Caco-2 (cell line): Measurements from ENCODE around the gene ANK2. TPM values are rescaled to one million over a fixed set of nuclear protein-coding genes. Genes with fewer than 3 reads are reported as not detected.
A peak's percentile ranks its signal among the peaks of the same experiment; 100 is the strongest.

Source experiments
- BruUV-seq: library from RNA; stranded (reverse); fragments of 400-500 nt; replicated peaks from 2 replicates; lab custom pipeline; 2021; lab: Mats Ljungman, UMichigan
- CTCF ChIA-PET: fragments of 300-600 bp; sonication (Branson Sonifier 250); formaldehyde crosslinking; loops from one replicate; lab custom pipeline; 2022; ENCODE audit warnings: antibody characterized with exemption; lab: Charles Lee
- POLR2A ChIA-PET: fragments of 300-600 bp; sonication (Branson Sonifier 250); formaldehyde crosslinking; loops from one replicate; lab custom pipeline; 2022; ENCODE audit warnings: antibody characterized with exemption; lab: Charles Lee
- DNase-seq, 2 experiments: peaks; one replicate each; pipeline versions ENCODE4 v3.0.0 to v3.0.0-alpha.2; 2020 to 2022
- H3K27me3 ChIP-seq: replicated peaks from 2 replicates; pipeline ENCODE4 v1.6.0; 2011; ENCODE audit warnings: low read length; ENCODE audit not compliant: control insufficient read depth, insufficient read depth
- H3K36me3 ChIP-seq: 2 replicates; pipeline ENCODE4 v1.5.1; 2011; ENCODE audit warnings: low read length; ENCODE audit not compliant: control insufficient read depth, insufficient read depth
- H3K4me1 ChIP-seq: fragments of 250-450 bp; sonication (Bioruptor Pico); 2 replicates; pipeline ENCODE4 v1.5.1; 2020; ENCODE audit warnings: mild to moderate bottlenecking
- H3K4me3 ChIP-seq: 2 replicates; pipeline ENCODE4 v1.5.1; 2011; ENCODE audit warnings: low read depth, mild to moderate bottlenecking, control low read depth, low read length
- H3K9me3 ChIP-seq: fragments of 250-450 bp; sonication (Bioruptor Pico); 2 replicates; pipeline ENCODE4 v1.5.1; 2020; ENCODE audit warnings: mild to moderate bottlenecking, moderate library complexity
- H3K27ac Mint-ChIP-seq: one replicate; pipeline ENCODE4 v1.8.0; 2022; ENCODE audit warnings: mixed read lengths; ENCODE audit not compliant: unreplicated experiment
- H3K27me3 Mint-ChIP-seq: one replicate; pipeline ENCODE4 v1.8.0; 2022; ENCODE audit warnings: mixed read lengths; ENCODE audit not compliant: insufficient read depth, unreplicated experiment
- H3K36me3 Mint-ChIP-seq: one replicate; pipeline ENCODE4 v1.8.0; 2022; ENCODE audit warnings: mild to moderate bottlenecking, mixed read lengths; ENCODE audit not compliant: insufficient read depth, unreplicated experiment
- H3K4me1 Mint-ChIP-seq: one replicate; pipeline ENCODE4 v1.8.0; 2022; ENCODE audit warnings: low read depth, mixed read lengths; ENCODE audit not compliant: unreplicated experiment
- H3K4me3 Mint-ChIP-seq: one replicate; pipeline ENCODE4 v1.8.0; 2022; ENCODE audit warnings: mild to moderate bottlenecking, moderate library complexity, mixed read lengths; ENCODE audit not compliant: unreplicated experiment
- H3K9me3 Mint-ChIP-seq: one replicate; pipeline ENCODE4 v1.8.0; 2022; ENCODE audit warnings: mixed read lengths; ENCODE audit not compliant: unreplicated experiment
- CTCF ChIP-seq, 2 experiments: fragments of 200-600 bp in 1 of 2; IDR thresholded peaks; 1 replicate in 1 of 2; 2 replicates in 1 of 2; pipeline versions ENCODE4 v1.5.1 to v1.8.0; 2011 to 2022; ENCODE audit warnings: antibody characterized with exemption in 1 of 2, control low read depth in 1 of 2, inconsistent platforms in 1 of 2, low read depth in 1 of 2, low read length in 1 of 2, mild to moderate bottlenecking in 1 of 2, moderate library complexity in 1 of 2; ENCODE audit not compliant: insufficient read depth in 1 of 2, severe bottlenecking in 1 of 2, unreplicated experiment in 1 of 2
- intact Hi-C: fragments of 100-400 bp; cut with micrococcal nuclease; formaldehyde crosslinking; loops from one replicate; pipeline ENCODE4 v1.10.0; 2022; ENCODE audit not compliant: unreplicated experiment
- total RNA-seq: library from RNA; stranded (reverse); gene quantifications from 2 replicates; pipeline ENCODE4 v1.2.3, GENCODE V29; 2022

Gene ANK2
- total RNA-seq, 1 experiment from 2014 or later = 26.3 TPM

- ChIA-PET CTCF (no interaction called here), POLR2A (no interaction called here)
- Mint-ChIP-seq H3K27ac (no peak overlapping the region), H3K27me3 (no peaks in the 10 kb centered on the region), H3K9me3 (no peaks in the 10 kb centered on the region), H3K36me3 (no peaks in the 10 kb centered on the region), H3K4me1 (peaks cover 9% of the 10 kb centered on the region), H3K4me3 (no peak overlapping the region)
- no peak overlapping the region for H3K4me3 ChIP-seq
- peaks cover 1% of the 10 kb centered on the region for H3K36me3 ChIP-seq
- no peaks in the 10 kb centered on the region for H3K9me3 ChIP-seq
- intact Hi-C loops = no loop called here
- TF ChIP-seq CTCF (IDR thresholded peaks at IDR 0.05; ENCODE audit: insufficient read depth in 1 of 2, low read depth in 1 of 2, low read length in 1 of 2, severe bottlenecking in 1 of 2, unreplicated experiment in 1 of 2) = no peak
- DNase-seq = peak in 1 of 2 experiments; percentile 12
- peaks cover 13% of the 10 kb centered on the region for H3K4me1 ChIP-seq
- no peaks in the 10 kb centered on the region for H3K27me3 ChIP-seq
- no TSS peak for BruUV-seq
Measured at GRCh38 chr4:113407409-113407808, 358.0 kb downstream of the ANK2 start.

- Mint-ChIP-seq H3K27ac (no peak overlapping the region), H3K9me3 (no peaks in the 10 kb centered on the region), H3K36me3 (no peaks in the 10 kb centered on the region), H3K4me1 (peaks cover 5% of the 10 kb centered on the region), H3K27me3 (no peaks in the 10 kb centered on the region), H3K4me3 (no peak overlapping the region)
- Histone ChIP-seq H3K27me3 (no peaks in the 10 kb centered on the region), H3K4me3 (no peak overlapping the region), H3K4me1 (peaks cover 13% of the 10 kb centered on the region), H3K9me3 (no peaks in the 10 kb centered on the region), H3K36me3 (peaks cover 1% of the 10 kb centered on the region)
- ChIA-PET CTCF (no interaction called here), POLR2A (no interaction called here)
- intact Hi-C loops = no loop called here
- no peak for TF ChIP-seq CTCF (IDR thresholded peaks at IDR 0.05; ENCODE audit: insufficient read depth in 1 of 2, low read depth in 1 of 2, low read length in 1 of 2, severe bottlenecking in 1 of 2, unreplicated experiment in 1 of 2)
- no peak for DNase-seq
- no TSS peak for BruUV-seq
Measured at GRCh38 chr4:113409181-113409580, 359.7 kb downstream of the ANK2 start.

GRCh38 chr4:113410686-113411085 is 361.2 kb downstream of the ANK2 start:
- no peaks in the 10 kb centered on the region for H3K9me3 ChIP-seq
- BruUV-seq = no TSS peak
- no peak for DNase-seq
- POLR2A ChIA-PET = no interaction called here
- H3K27me3 Mint-ChIP-seq = no peaks in the 10 kb centered on the region
- no peak overlapping the region for H3K4me3 ChIP-seq
- no peaks in the 10 kb centered on the region for H3K36me3 ChIP-seq
- no peak overlapping the region for H3K4me3 Mint-ChIP-seq
- no peaks in the 10 kb centered on the region for H3K27me3 ChIP-seq
- no peak overlapping the region for H3K27ac Mint-ChIP-seq
- H3K36me3 Mint-ChIP-seq = no peaks in the 10 kb centered on the region
- H3K9me3 Mint-ChIP-seq = no peaks in the 10 kb centered on the region
- H3K4me1 Mint-ChIP-seq = no peaks in the 10 kb centered on the region
- no peak for TF ChIP-seq CTCF (IDR thresholded peaks at IDR 0.05; ENCODE audit: insufficient read depth in 1 of 2, low read depth in 1 of 2, low read length in 1 of 2, severe bottlenecking in 1 of 2, unreplicated experiment in 1 of 2)
- intact Hi-C loops = no loop called here
- H3K4me1 ChIP-seq = no peaks in the 10 kb centered on the region
- CTCF ChIA-PET = no interaction called here
